ENCODE results near the gene RPL28.
"Not testable (repeated sequence)": the region's sequence is repeated elsewhere in the genome, so short reads cannot be mapped to it uniquely, and the experiment has no call there.

Gene RPL28

DNA sequence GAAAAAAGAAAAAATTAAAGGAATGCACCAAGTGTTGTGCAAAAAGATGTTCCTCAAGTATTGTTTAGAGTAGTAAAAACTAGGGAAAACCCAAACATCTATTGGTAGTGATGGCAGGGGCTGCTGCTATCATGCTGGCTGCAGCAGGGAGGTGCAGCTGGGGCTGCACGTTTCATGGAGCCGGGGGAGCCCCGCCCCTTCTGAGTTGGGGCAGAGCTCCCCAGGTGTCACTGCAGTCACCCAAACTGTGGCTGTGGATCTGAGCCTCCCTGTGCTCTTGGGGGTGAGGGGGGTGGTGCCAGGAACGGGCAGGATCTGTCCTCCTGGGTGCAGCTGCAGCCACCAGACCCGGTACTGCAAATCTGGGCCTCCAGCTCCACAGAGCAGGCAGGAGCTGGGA, 33.4 kb downstream of the RPL28 start:
- no peak for DNase-seq (ENCODE audit: low spot score)
- in situ Hi-C loops (cut with MboI; ENCODE audit: low sequenced_read_pairs, unreplicated experiment) = no loop called here
- TF ChIP-seq CTCF (IDR thresholded peaks at IDR 0.05; ENCODE audit: borderline replicate concordance, control extremely low read depth, extremely low read depth, insufficient read depth, missing control alignments) = no peak

- no peak for DNase-seq (ENCODE audit: low spot score)
These were observed 34.0 kb downstream of the RPL28 start for GRCh38 chr19:55419624-55420236.

GRCh38 chr19:55421281-55421680, 35.5 kb downstream of the RPL28 start:
- in situ Hi-C loops (cut with MboI; ENCODE audit: low sequenced_read_pairs, unreplicated experiment); DNase-seq (ENCODE audit: low spot score): not testable (repeated sequence)

More at GRCh38 chr19:55419624-55420236, 34.0 kb downstream of the RPL28 start:
- in situ Hi-C loops (cut with MboI; ENCODE audit: low sequenced_read_pairs, unreplicated experiment) = no loop called here
- no peak for TF ChIP-seq CTCF (IDR thresholded peaks at IDR 0.05; ENCODE audit: borderline replicate concordance, control extremely low read depth, extremely low read depth, insufficient read depth, missing control alignments)

GRCh38 chr19:55423225-55424005, 37.7 kb downstream of the RPL28 start:
- TF ChIP-seq CTCF (IDR thresholded peaks at IDR 0.05; ENCODE audit: borderline replicate concordance, control extremely low read depth, extremely low read depth, insufficient read depth, missing control alignments) = no peak
- in situ Hi-C loops (cut with MboI; ENCODE audit: low sequenced_read_pairs, unreplicated experiment) = no loop called here
- no peak for DNase-seq (ENCODE audit: low spot score)

DNA sequence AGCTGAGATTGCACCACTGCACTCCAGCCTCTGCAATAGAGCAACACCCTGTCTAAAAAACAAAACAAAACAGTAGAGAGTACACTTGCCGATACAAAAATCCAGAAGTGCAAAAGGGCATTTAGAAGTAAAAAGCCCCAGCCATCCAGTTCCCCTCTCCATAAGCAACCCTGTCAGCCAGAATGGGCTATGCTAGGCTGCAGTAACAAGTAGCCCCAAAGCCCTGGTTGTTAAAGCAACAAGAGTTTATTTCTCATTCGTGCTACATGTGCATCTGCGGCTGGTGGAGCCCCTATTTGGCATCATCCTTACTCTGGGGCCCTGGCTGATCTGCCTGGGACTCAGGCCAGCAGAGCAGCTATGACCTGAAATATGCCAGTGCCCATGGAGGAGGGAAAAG, 38.8 kb downstream of the RPL28 start:
- DNase-seq (ENCODE audit: low spot score) = no peak
- in situ Hi-C loops (cut with MboI; ENCODE audit: low sequenced_read_pairs, unreplicated experiment) = no loop called here
- no peak for TF ChIP-seq CTCF (IDR thresholded peaks at IDR 0.05; ENCODE audit: borderline replicate concordance, control extremely low read depth, extremely low read depth, insufficient read depth, missing control alignments)

DNA sequence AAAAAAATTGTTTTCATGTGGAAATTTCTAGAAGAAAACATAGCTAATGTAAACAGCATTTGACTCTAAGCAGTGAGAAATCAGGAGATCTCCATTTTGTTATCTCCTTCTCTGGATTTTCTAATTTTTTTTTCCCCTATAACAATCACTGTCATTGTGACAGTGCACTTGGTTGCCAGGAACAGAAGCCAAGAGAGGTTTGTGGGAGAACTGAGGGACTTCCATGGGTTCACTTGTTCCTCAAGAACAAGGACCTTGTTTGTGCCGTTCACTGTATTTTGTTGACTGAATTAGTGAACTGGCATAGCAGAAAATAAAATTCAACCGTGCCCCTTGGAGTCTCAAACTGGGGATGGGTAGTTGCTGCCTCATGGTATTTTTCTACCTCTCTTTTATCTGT, 40.3 kb downstream of the RPL28 start:
- DNase-seq (ENCODE audit: low spot score) = no peak
- in situ Hi-C loops (cut with MboI; ENCODE audit: low sequenced_read_pairs, unreplicated experiment) = no loop called here
- no peak for TF ChIP-seq CTCF (IDR thresholded peaks at IDR 0.05; ENCODE audit: borderline replicate concordance, control extremely low read depth, extremely low read depth, insufficient read depth, missing control alignments)

DNA sequence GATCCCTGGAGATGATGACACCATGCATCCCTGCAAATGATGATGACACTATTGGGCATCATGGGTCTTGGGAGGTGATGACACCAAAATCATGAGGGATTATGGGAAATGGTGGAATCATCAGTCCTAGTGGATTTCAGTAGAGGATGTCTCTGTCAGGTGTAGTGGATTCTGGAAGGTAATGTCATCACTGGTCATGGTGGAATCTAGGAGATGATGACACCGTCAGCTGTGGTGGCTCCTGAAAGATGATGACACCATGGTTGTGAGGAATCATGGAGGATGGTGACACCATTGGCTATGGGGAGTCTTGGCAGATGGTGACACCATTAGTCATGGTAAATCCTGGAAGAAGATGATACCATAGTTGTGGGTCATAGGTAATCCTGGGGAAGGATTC, 45.5 kb downstream of the RPL28 start:
- no peak for DNase-seq (ENCODE audit: low spot score)
- in situ Hi-C loops (cut with MboI; ENCODE audit: low sequenced_read_pairs, unreplicated experiment) = no loop called here
- no peak for TF ChIP-seq CTCF (IDR thresholded peaks at IDR 0.05; ENCODE audit: borderline replicate concordance, control extremely low read depth, extremely low read depth, insufficient read depth, missing control alignments)
